ENCODE measurements around the gene REEP6. TPM values are rescaled to one million over a fixed set of nuclear protein-coding genes. Genes with fewer than 3 reads are reported as not detected.
A peak's percentile ranks its signal among the peaks of the same experiment; 100 is the strongest.

The REEP6 gene
- total RNA-seq (100 to 1,000 TPM in 5 of 9 donors, 10 to 100 TPM in 4; 44.5 to 189 (median 110) TPM), polyA plus RNA-seq (100 to 1,000 TPM in 2 of 3 donors, 10 to 100 TPM in 1; 16.5 to 205 (median 120) TPM)
- long read RNA-seq, donor 1, transcript REEP6-201 (5 exons, 1,794 nt), result major isoform, 52 of 60 reads
- long read RNA-seq, donor 1, partial matches to known transcripts, result 7 of 60 reads
- long read RNA-seq, donor 1, other reads (novel, unspliced or antisense), result 0 of 60 reads
- long read RNA-seq, donor 2, transcript REEP6-201 (5 exons, 1,794 nt), result major isoform, 66 of 88 reads
- long read RNA-seq, donor 2, partial matches to known transcripts, result 21 of 88 reads
- long read RNA-seq, donor 2, other reads (novel, unspliced or antisense), result 0 of 88 reads
- long read RNA-seq, donor 3, transcript REEP6-201 (5 exons, 1,794 nt), result major isoform, 22 of 22 reads
- long read RNA-seq, donor 3, partial matches to known transcripts, result 0 of 22 reads
- long read RNA-seq, donor 3, other reads (novel, unspliced or antisense), result 0 of 22 reads
- long read RNA-seq, donor 4, transcript REEP6-201 (5 exons, 1,794 nt), result major isoform, 90 of 105 reads
- long read RNA-seq, donor 4, partial matches to known transcripts, result 13 of 105 reads
- long read RNA-seq, donor 4, other reads (novel, unspliced or antisense), result 2 of 105 reads
- long read RNA-seq, donor 5, transcript REEP6-201 (5 exons, 1,794 nt), result major isoform, 287 of 317 reads
- long read RNA-seq, donor 5, partial matches to known transcripts, result 5 of 317 reads
- long read RNA-seq, donor 5, other reads (novel, unspliced or antisense), result 25 of 317 reads
- long read RNA-seq, donor 6, transcript REEP6-201 (5 exons, 1,794 nt), result major isoform, 34 of 44 reads
- long read RNA-seq, donor 6, partial matches to known transcripts, result 1 of 44 reads
- long read RNA-seq, donor 6, other reads (novel, unspliced or antisense), result 9 of 44 reads
- long read RNA-seq, donor 7, transcript REEP6-201 (5 exons, 1,794 nt), result major isoform, 35 of 54 reads
- long read RNA-seq, donor 7, partial matches to known transcripts, result 18 of 54 reads
- long read RNA-seq, donor 7, other reads (novel, unspliced or antisense), result 0 of 54 reads
- long read RNA-seq, donor 8, transcript REEP6-201 (5 exons, 1,794 nt), result major isoform, 77 of 88 reads
- long read RNA-seq, donor 8, partial matches to known transcripts, result 5 of 88 reads
- long read RNA-seq, donor 8, other reads (novel, unspliced or antisense), result 5 of 88 reads
- long read RNA-seq, donor 9, transcript REEP6-201 (5 exons, 1,794 nt), result major isoform, 41 of 43 reads
- long read RNA-seq, donor 9, partial matches to known transcripts, result 0 of 43 reads
- long read RNA-seq, donor 9, other reads (novel, unspliced or antisense), result 0 of 43 reads
- long read RNA-seq, donor 10, transcript REEP6-201 (5 exons, 1,794 nt), result major isoform, 23 of 23 reads
- long read RNA-seq, donor 10, partial matches to known transcripts, result 0 of 23 reads
- long read RNA-seq, donor 10, other reads (novel, unspliced or antisense), result 0 of 23 reads

DNA sequence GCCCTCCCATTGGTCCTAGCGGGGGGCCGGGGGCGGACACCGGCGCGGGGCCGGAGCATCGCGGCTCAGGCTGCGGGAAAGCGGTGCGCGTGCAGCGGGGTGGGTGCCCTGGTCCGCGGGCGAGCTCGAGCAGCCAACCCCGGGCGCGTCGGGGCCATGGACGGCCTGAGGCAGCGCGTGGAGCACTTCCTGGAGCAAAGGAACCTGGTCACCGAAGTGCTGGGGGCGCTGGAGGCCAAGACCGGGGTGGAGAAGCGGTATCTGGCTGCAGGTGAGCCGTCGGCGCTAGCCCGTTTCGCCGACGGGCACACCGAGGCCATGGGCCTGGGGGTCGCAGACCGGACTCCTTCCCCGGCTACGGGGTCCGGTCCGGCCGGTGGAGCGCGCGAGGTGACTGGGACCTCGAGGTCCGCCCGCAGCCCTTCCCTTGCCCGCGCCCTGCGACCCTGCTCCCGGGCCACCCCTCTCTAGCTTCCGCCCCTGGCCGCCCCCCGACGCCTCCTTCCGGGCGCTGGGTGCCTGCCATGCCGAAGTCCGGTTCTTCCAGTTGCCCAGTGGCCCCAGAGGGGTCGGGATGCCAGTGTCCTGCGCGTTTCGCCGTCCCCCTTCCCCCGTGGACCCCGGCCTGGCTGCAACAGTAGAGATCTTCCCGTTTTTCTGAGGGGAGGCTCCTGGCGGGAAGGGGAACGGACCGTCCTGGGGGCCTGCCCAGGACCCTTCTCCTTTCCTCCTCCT lies at the start of gene REEP6:
REEP6 (plus strand) TSS at position 68 of the 735 bp plus-strand sequence; CDS start at position 157, 89 bp downstream.
- no peak for DNase-seq
- H3K9me3 ChIP-seq (replicated peaks in 1 of 3), result no peaks in the 10 kb centered on the region
- no peaks in the 10 kb centered on the region for H3K27me3 ChIP-seq
- H3K27ac ChIP-seq, result peak within 1 kb of the TSS; percentile 38 to 86 (median 75)
- H3K36me3 ChIP-seq (replicated peaks in 1 of 2), result no peaks in the 10 kb centered on the region
- WGBS, 4 donors, result 2 to 3% (median 2%) methylated on average over 20 to 73 of the region's 73 CpGs; no CpG with 5 or more reads in 1 of the 4 donors
- H3K4me1 ChIP-seq (replicated peaks in 1 of 2), result peaks cover 25 to 29% of the 10 kb centered on the region in 2 donors
- peak within 1 kb of the TSS in 2 of 4 donors; percentile 44 to 66 for H3K4me3 ChIP-seq
- TF ChIP-seq CTCF (IDR thresholded peaks at IDR 0.05) (no peak), POLR2A (IDR thresholded peaks at IDR 0.05) (peak; percentile 12 to 85)
- intact Hi-C loops (cut with DNase I), result no loop called here

DNA sequence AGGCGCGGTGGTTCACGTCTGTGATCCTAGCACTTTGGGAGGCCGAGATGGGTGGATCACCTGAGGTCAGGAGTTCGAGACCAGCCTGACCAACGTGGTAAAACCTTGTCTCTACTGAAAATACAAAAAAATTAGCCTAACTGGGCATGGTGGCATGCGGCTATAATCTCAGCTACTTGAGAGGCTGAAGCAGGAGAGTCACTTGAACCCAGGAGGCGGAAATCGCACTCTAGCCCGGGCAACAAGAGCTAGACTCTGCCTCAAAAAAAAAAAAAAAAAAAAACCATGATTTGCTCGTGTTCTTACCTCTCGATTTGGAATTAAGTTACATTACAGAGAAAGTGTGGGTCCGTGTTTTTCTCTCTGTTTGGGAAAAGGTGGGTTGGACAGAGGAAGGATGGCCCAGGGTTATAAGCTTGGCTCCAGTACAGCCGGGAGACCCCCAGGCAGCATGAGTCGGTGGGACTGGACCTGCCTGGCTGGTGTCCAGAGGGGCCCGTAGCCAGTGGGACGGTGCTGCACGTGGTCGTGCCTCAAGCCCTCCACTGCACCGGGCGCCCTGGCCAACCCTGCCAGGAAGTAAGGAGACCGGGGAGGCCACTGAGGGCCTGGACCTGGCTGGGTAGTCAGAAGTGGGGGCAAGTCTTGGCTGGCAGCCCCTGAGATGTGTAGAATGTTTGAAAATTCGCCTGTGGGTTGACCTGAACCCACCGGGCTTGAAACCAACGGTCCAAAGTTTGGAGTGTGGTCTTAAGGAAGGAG lies 49.1 kb upstream of the REEP6 start:
- H3K36me3 ChIP-seq (replicated peaks in 1 of 2), result peaks cover 0 to 34% of the 10 kb centered on the region in 2 donors
- peaks cover 16% of the 10 kb centered on the region for H3K27me3 ChIP-seq
- TF ChIP-seq POLR2A (IDR thresholded peaks at IDR 0.05), result no peak
- no peak for TF ChIP-seq CTCF (IDR thresholded peaks at IDR 0.05)
- 81 to 87% (median 86%) methylated on average over 21 to 25 of the region's 25 CpGs for WGBS, 4 donors
- no peaks in the 10 kb centered on the region for H3K9me3 ChIP-seq (replicated peaks in 1 of 3)
- H3K27ac ChIP-seq, result no peak overlapping the region
- DNase-seq, result no peak
- H3K4me1 ChIP-seq (replicated peaks in 1 of 2), result peaks cover 14 to 42% of the 10 kb centered on the region in 2 donors
- no peak overlapping the region for H3K4me3 ChIP-seq
- intact Hi-C loops (cut with DNase I), result loop anchor here in 1 of 2 donors (10.0 kb wide), 1 partner anchor 127 kb away; no protein-coding TSS in a partner anchor

All from adrenal gland (tissue), 19 donors.